Transverse colon (tissue), 3 donors: ENCODE measurements around the gene CENATAC.

ENCODE experiments used
- EP300 ChIP-seq: sonication (generic); formaldehyde crosslinking; IDR thresholded peaks from one replicate; pipeline ENCODE4 v1.6.1; 2017; ENCODE audit warnings: antibody characterized with exemption, low read depth
- TF ChIP-seq, protein P1 (sequence below), 5 experiments: fragments of 200-600 bp in 3 of 5; fragments of 450-650 bp in 2 of 5; sonication (generic) in 3 of 5; IDR thresholded peaks; 1 replicate in 2 of 5; 2 replicates in 3 of 5; pipeline ENCODE4 v1.5.1; 2016 to 2017; ENCODE audit warnings: antibody characterized with exemption in 5 of 5, inconsistent platforms in 3 of 5, mild to moderate bottlenecking in 2 of 5, moderate library complexity in 1 of 5

DNA sequence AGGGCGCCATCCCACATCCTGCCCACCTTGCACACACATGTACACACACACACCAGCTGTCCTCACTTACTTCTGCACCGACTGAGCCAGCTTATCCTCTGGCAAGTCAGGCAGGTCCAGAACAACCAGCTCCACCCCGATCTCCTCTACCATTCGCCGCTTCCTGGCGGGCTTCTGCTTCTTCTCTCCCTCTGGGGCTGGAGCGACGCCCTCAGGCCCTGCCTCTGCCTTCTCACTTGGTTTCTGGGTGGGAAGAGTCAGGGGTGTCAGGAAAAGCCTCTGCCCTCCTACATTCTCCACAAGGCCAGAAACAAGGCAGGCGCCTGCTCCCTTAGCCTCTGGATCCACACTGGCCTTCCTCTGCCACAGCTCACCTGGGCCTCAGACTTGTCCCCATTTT, 50.7 kb downstream of the CENATAC start:
- no peak for TF ChIP-seq EP300
- TF ChIP-seq, protein P1, sequence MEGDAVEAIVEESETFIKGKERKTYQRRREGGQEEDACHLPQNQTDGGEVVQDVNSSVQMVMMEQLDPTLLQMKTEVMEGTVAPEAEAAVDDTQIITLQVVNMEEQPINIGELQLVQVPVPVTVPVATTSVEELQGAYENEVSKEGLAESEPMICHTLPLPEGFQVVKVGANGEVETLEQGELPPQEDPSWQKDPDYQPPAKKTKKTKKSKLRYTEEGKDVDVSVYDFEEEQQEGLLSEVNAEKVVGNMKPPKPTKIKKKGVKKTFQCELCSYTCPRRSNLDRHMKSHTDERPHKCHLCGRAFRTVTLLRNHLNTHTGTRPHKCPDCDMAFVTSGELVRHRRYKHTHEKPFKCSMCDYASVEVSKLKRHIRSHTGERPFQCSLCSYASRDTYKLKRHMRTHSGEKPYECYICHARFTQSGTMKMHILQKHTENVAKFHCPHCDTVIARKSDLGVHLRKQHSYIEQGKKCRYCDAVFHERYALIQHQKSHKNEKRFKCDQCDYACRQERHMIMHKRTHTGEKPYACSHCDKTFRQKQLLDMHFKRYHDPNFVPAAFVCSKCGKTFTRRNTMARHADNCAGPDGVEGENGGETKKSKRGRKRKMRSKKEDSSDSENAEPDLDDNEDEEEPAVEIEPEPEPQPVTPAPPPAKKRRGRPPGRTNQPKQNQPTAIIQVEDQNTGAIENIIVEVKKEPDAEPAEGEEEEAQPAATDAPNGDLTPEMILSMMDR (IDR thresholded peaks at IDR 0.05), result no peak
